ENCODE measurements around the gene SLC38A10. TPM values are rescaled to one million over a fixed set of nuclear protein-coding genes. Genes with fewer than 3 reads are reported as not detected.

Gene SLC38A10
- total RNA-seq, 4 donors from 2014 or later = 37.8 to 49.8 (median 45.3) TPM

GRCh38 chr17:81208651-81209050 lies 86.5 kb downstream of the SLC38A10 start:
- Histone ChIP-seq H3K4me1 (no peaks in the 10 kb centered on the region), H3K36me3 (peaks cover 0 to 27% (median 0%) of the 10 kb centered on the region in 3 donors), H3K9me3 (no peaks in the 10 kb centered on the region), H3K27ac (no peak overlapping the region), H3K27me3 (no peaks in the 10 kb centered on the region), H3K4me3 (no peak overlapping the region)
- TF ChIP-seq CTCF (IDR thresholded peaks at IDR 0.05) (no peak), POLR2A (IDR thresholded peaks at IDR 0.05) (no peak)
- DNase-seq = no peak
- intact Hi-C loops (cut with DNase I) = no loop called here
- 98 to 100% methylated on average over 5 to 9 of the region's 10 CpGs for WGBS, 2 donors

- H3K27me3 ChIP-seq = no peaks in the 10 kb centered on the region
- intact Hi-C loops (cut with DNase I) = no loop called here
- no peak for DNase-seq
- TF ChIP-seq CTCF (IDR thresholded peaks at IDR 0.05) (no peak), POLR2A (IDR thresholded peaks at IDR 0.05) (no peak)
- no peak overlapping the region for H3K4me3 ChIP-seq
- peaks cover 0 to 34% (median 0%) of the 10 kb centered on the region in 3 donors for H3K36me3 ChIP-seq
- no peaks in the 10 kb centered on the region for H3K9me3 ChIP-seq
- WGBS, 2 donors = 58 to 93% methylated on average over 3 to 7 of the region's 21 CpGs
- no peak overlapping the region for H3K27ac ChIP-seq
- H3K4me1 ChIP-seq = no peaks in the 10 kb centered on the region
Measured at GRCh38 chr17:81207610-81208581, 87.2 kb downstream of the SLC38A10 start.

GRCh38 chr17:81206657-81207056 lies 88.5 kb downstream of the SLC38A10 start:
- 89 to 94% methylated on average over 3 of the region's 12 CpGs for WGBS, 2 donors
- no peak for DNase-seq
- intact Hi-C loops (cut with DNase I) = no loop called here

GRCh38 chr17:81206166-81206565 lies 88.9 kb downstream of the SLC38A10 start:
- 68 to 79% methylated on average over 3 to 4 of the region's 4 CpGs for WGBS, 2 donors
- intact Hi-C loops (cut with DNase I) = no loop called here
- Histone ChIP-seq H3K4me1 (peaks cover 0 to 2% (median 0%) of the 10 kb centered on the region in 3 donors), H3K9me3 (no peaks in the 10 kb centered on the region), H3K27me3 (no peaks in the 10 kb centered on the region), H3K27ac (no peak overlapping the region), H3K4me3 (no peak overlapping the region), H3K36me3 (peaks cover 0 to 35% (median 0%) of the 10 kb centered on the region in 3 donors)
- DNase-seq = no peak
- no peak for TF ChIP-seq POLR2A (IDR thresholded peaks at IDR 0.05)
- no peak for TF ChIP-seq CTCF (IDR thresholded peaks at IDR 0.05)

More at GRCh38 chr17:81206657-81207056, 88.5 kb downstream of the SLC38A10 start:
- H3K9me3 ChIP-seq = no peaks in the 10 kb centered on the region
- peaks cover 0 to 35% (median 0%) of the 10 kb centered on the region in 3 donors for H3K36me3 ChIP-seq
- no peak overlapping the region for H3K27ac ChIP-seq
- TF ChIP-seq CTCF (IDR thresholded peaks at IDR 0.05) = no peak
- TF ChIP-seq POLR2A (IDR thresholded peaks at IDR 0.05) = no peak
- no peaks in the 10 kb centered on the region for H3K27me3 ChIP-seq
- no peak overlapping the region for H3K4me3 ChIP-seq
- no peaks in the 10 kb centered on the region for H3K4me1 ChIP-seq

GRCh38 chr17:81204578-81204977 lies 90.5 kb downstream of the SLC38A10 start:
- intact Hi-C loops (cut with DNase I) = no loop called here
- no peaks in the 10 kb centered on the region for H3K9me3 ChIP-seq
- peaks cover 0 to 37% (median 0%) of the 10 kb centered on the region in 3 donors for H3K36me3 ChIP-seq
- no peak for DNase-seq
- peaks cover 0 to 8% (median 0%) of the 10 kb centered on the region in 3 donors for H3K4me1 ChIP-seq
- H3K4me3 ChIP-seq = no peak overlapping the region
- no peak for TF ChIP-seq CTCF (IDR thresholded peaks at IDR 0.05)
- TF ChIP-seq POLR2A (IDR thresholded peaks at IDR 0.05) = no peak
- 41 to 100% methylated on average over 2 of the region's 10 CpGs for WGBS, 2 donors
- no peak overlapping the region for H3K27ac ChIP-seq
- H3K27me3 ChIP-seq = no peaks in the 10 kb centered on the region
